K562 (cell line): ENCODE results near the gene LGALS3. TPM values are rescaled to one million over a fixed set of nuclear protein-coding genes. Genes with fewer than 3 reads are reported as not detected.

Experiments
- ATAC-seq: fragments of 200-7000 bp; cut with Tn5 transposase; 3 replicates; pipeline ENCODE4 v1.9.1; 2020; ENCODE audit warnings: moderate library complexity
- BruUV-seq: library from RNA; stranded (reverse); fragments of 400-500 nt; replicated peaks from 2 replicates; lab custom pipeline; 2021; lab: Mats Ljungman, UMichigan
- CTCF ChIA-PET: fragments of 300-600 bp; formaldehyde crosslinking; extraction: SDS; loops from one replicate; lab custom pipeline; 2021; ENCODE audit warnings: low intra/inter-chr PET ratio; lab: Yijun Ruan, JAX
- POLR2A ChIA-PET: fragments of 300-600, 350-650 bp; sonication (Branson Sonifier 250); formaldehyde crosslinking; extraction: SDS; loops from one replicate; lab custom pipeline; 2021; ENCODE audit warnings: antibody characterized with exemption, inconsistent platforms; lab: Yijun Ruan, JAX
- DNase-seq, 4 experiments: peaks; one replicate each; pipeline versions ENCODE4 v3.0.0 to v3.0.0-alpha.2; 2011 to 2018; ENCODE audit warnings: low spot score in 3 of 4, mixed read lengths in 3 of 4; ENCODE audit errors: extremely low read depth in 1 of 4
- FAIRE-seq: peaks from 2 replicates; lab custom pipeline; 2011; peaks lifted over from hg19 to GRCh38; lab: Jason Lieb, UNC
- H2AFZ ChIP-seq: 2 replicates; pipeline ENCODE4 v1.6.0; 2011; ENCODE audit warnings: low read depth, low read length, control low read depth, inconsistent platforms
- H3K27ac ChIP-seq: fragments of 200-600 bp; 3 replicates; pipeline ENCODE4 v1.8.0; 2011; ENCODE audit warnings: low read depth, mild to moderate bottlenecking, control low read depth, inconsistent platforms, low read length, moderate library complexity, mixed read lengths; ENCODE audit errors: extremely low read depth
- H3K27me3 ChIP-seq, 2 experiments: fragments of 300-600 bp in 1 of 2; 2 replicates in 1 of 2; 3 replicates in 1 of 2; pipeline versions ENCODE4 v1.6.0 to v1.8.0; 2011; ENCODE audit warnings: inconsistent platforms in 2 of 2, low read length in 2 of 2, mild to moderate bottlenecking in 1 of 2, mixed read lengths in 1 of 2, moderate library complexity in 1 of 2; ENCODE audit not compliant: control insufficient read depth in 2 of 2, insufficient read depth in 2 of 2
- H3K36me3 ChIP-seq: fragments of 300-600 bp; 3 replicates; pipeline ENCODE4 v1.8.0; 2011; ENCODE audit warnings: mild to moderate bottlenecking, low read length, inconsistent platforms; ENCODE audit not compliant: control insufficient read depth, insufficient read depth
- H3K4me1 ChIP-seq, 2 experiments: fragments of 200-600 bp in 1 of 2; replicated peaks in 1 of 2; 2 replicates in 1 of 2; 3 replicates in 1 of 2; pipeline versions ENCODE4 v1.5.1 to v1.8.0; 2011; ENCODE audit warnings: inconsistent platforms in 2 of 2, low read length in 2 of 2, mild to moderate bottlenecking in 1 of 2, mixed read lengths in 1 of 2, moderate library complexity in 1 of 2; ENCODE audit not compliant: control insufficient read depth in 2 of 2, insufficient read depth in 2 of 2
- H3K4me2 ChIP-seq: 2 replicates; pipeline ENCODE4 v1.6.1; 2011; ENCODE audit warnings: low read length, control low read depth, inconsistent platforms, mixed read lengths; ENCODE audit not compliant: insufficient read depth
- H3K4me3 ChIP-seq: fragments of 200-600 bp; sonication (generic), shearing (Covaris generic); 2 replicates; pipeline ENCODE4 v1.5.1; 2016; ENCODE audit warnings: control low read depth, inconsistent platforms
- H3K79me2 ChIP-seq: fragments of 200-600 bp; 3 replicates; pipeline ENCODE4 v1.8.0; 2011; ENCODE audit warnings: low read length, inconsistent platforms; ENCODE audit not compliant: control insufficient read depth, insufficient read depth
- H3K9ac ChIP-seq, 2 experiments: 2 replicates each; pipeline versions ENCODE4 v1.6.0 to v1.6.1; 2011; ENCODE audit warnings: low read depth in 2 of 2, low read length in 2 of 2, control low read depth in 1 of 2, inconsistent platforms in 1 of 2, mild to moderate bottlenecking in 1 of 2, mixed read lengths in 1 of 2; ENCODE audit not compliant: insufficient read depth in 1 of 2
- H3K9me1 ChIP-seq: one replicate; pipeline ENCODE4 v1.6.0; 2011; ENCODE audit warnings: inconsistent platforms, mild to moderate bottlenecking, low read length, moderate library complexity; ENCODE audit not compliant: control insufficient read depth, insufficient read depth
- H3K9me3 ChIP-seq: replicated peaks from 2 replicates; pipeline ENCODE4 v1.5.1; 2011; ENCODE audit warnings: low read depth, low read length, inconsistent platforms; ENCODE audit not compliant: control insufficient read depth, insufficient read depth
- H4K20me1 ChIP-seq: replicated peaks from 2 replicates; pipeline ENCODE4 v1.6.1; 2011; ENCODE audit warnings: low read length, inconsistent platforms, mixed read lengths; ENCODE audit not compliant: control insufficient read depth, insufficient read depth
- CC2D1A ChIP-seq: fragments of 450-650 bp; IDR thresholded peaks from 2 replicates; pipeline ENCODE4 v1.6.1; 2017; ENCODE audit warnings: mild to moderate bottlenecking
- CREB1 ChIP-seq, 2 experiments: sonication (generic) in 1 of 2; formaldehyde crosslinking in 1 of 2; IDR thresholded peaks; 2 replicates each; pipeline versions ENCODE4 v1.6.1 to v1.8.0; 2012 to 2022; ENCODE audit warnings: inconsistent platforms in 1 of 2, mild to moderate bottlenecking in 1 of 2, missing genetic modification reagents in 1 of 2, moderate library complexity in 1 of 2
- ELF1 ChIP-seq: fragments of 200-800 bp; sonication (Bioruptor generic); IDR thresholded peaks from 2 replicates; pipeline ENCODE4 v1.6.1; 2016; ENCODE audit warnings: missing genetic modification characterization, missing compliant biosample characterization
- ID3 ChIP-seq, 2 experiments: fragments of 250-450 bp in 1 of 2; fragments of 450-650 bp in 1 of 2; sonication (Bioruptor Pico) in 1 of 2; IDR thresholded peaks; 2 replicates each; pipeline versions ENCODE4 v1.6.1 to v1.8.0; 2016 to 2021; ENCODE audit warnings: mild to moderate bottlenecking in 2 of 2, moderate library complexity in 2 of 2, missing compliant biosample characterization in 1 of 2, missing genetic modification characterization in 1 of 2
- PRPF4 ChIP-seq: fragments of 200-400 bp; formaldehyde crosslinking; IDR thresholded peaks from one replicate; pipeline ENCODE4 v1.6.1; 2017; ENCODE audit warnings: low read length, low read depth, mild to moderate bottlenecking; ENCODE audit not compliant: insufficient read depth, poor library complexity, severe bottlenecking
- SMC3 ChIP-seq: conservative IDR thresholded peaks from 2 replicates; pipeline ENCODE4 v1.6.1; 2011; ENCODE audit warnings: low read depth, low read length, improper control_type of control experiment; ENCODE audit not compliant: insufficient read depth
- TAF1 ChIP-seq: IDR thresholded peaks from 2 replicates; pipeline ENCODE4 v1.6.1; 2011; ENCODE audit warnings: mild to moderate bottlenecking, low read length, moderate library complexity; ENCODE audit not compliant: insufficient read depth, control insufficient read depth, severe bottlenecking; ENCODE audit errors: extremely low read depth
- WGBS: fragments of 100-300 bp; shearing (Covaris generic); methylation state at CpG from one replicate; pipeline ENCODE4 v1.1.6; 2016; ENCODE audit warnings: low coverage, mixed read lengths; ENCODE audit not compliant: insufficient coverage; ENCODE audit errors: missing lambda C conversion rate; 5-methylcytosine and 5-hydroxymethylcytosine counted together
- in situ Hi-C: fragments of 300-500 bp; cut with MboI; formaldehyde crosslinking; loops from 4 replicates; pipeline ENCODE4 v1.15.0; 2018; ENCODE audit warnings: inconsistent platforms, mixed read lengths
- intact Hi-C: fragments of 100-400 bp; cut with micrococcal nuclease; formaldehyde crosslinking; loops from 2 replicates; pipeline ENCODE4 v1.14.2; 2022
- polyA plus RNA-seq, 8 experiments: library from polyadenylated mRNA; depleted of rRNA in 4 of 8; stranded (reverse) in 5 of 8; unstranded in 3 of 8; fragments of >200 nt; fragmentation: Nextera tagmentation in 2 of 8; fragmentation: Illumina TruSeq in 1 of 8; extraction: Ambion mirVana in 2 of 8; extraction: Trizol in 1 of 8; gene quantifications; 2 replicates each; pipeline versions ENCODE4 v1.2.1 to v1.2.3, GENCODE V29; 2011 to 2014; ENCODE audit warnings: inconsistent platforms in 1 of 8, missing spikeins in 1 of 8
- total RNA-seq, 7 experiments: library from RNA; depleted of rRNA in 6 of 7; stranded (reverse); fragments of >200 nt in 6 of 7; fragmentation: Illumina TruSeq in 2 of 7; extraction: Trizol in 2 of 7; gene quantifications; 2 replicates each; pipeline versions ENCODE4 v1.2.1 to v1.2.3, GENCODE V29; 2011 to 2021; ENCODE audit warnings: low replicate concordance in 1 of 7

Gene LGALS3
- total and polyA plus RNA-seq, 9 of the 15 experiments (the other 6 are each of a cell fraction or from before 2014, with no cell fraction given) = 0.04 to 1.9 (median 1.1) TPM

- ATAC-seq = no peak
- FAIRE-seq = no peak
- no TSS peak for BruUV-seq
- Histone ChIP-seq H3K27me3 (no peaks in the 10 kb centered on the region), H3K9ac (peak overlapping the region in 1 of 2 experiments; percentile 81; a peak in 1 of 4 replicates), H3K79me2 (no peaks in the 10 kb centered on the region), H2AFZ (peak overlapping the region; percentile 55; the same call in 1 of the 2 replicates), H3K36me3 (no peaks in the 10 kb centered on the region), H3K9me3 (no peaks in the 10 kb centered on the region), H3K4me3 (no peak overlapping the region), H4K20me1 (no peaks in the 10 kb centered on the region), H3K9me1 (no peaks in the 10 kb centered on the region), H3K27ac (no peak overlapping the region), H3K4me1 (peaks cover 9 to 28% of the 10 kb centered on the region in 2 experiments), H3K4me2 (no peak overlapping the region)
- 35% methylated on average over 2 of the region's 3 CpGs for WGBS
- no peak for TF ChIP-seq CC2D1A
- no peak for TF ChIP-seq ELF1 (tag)
- no peak for TF ChIP-seq TAF1
- no peak for TF ChIP-seq ID3 (CRISPR knock-in tag; IDR thresholded peaks at IDR 0.05)
- TF ChIP-seq ID3 (tag; IDR thresholded peaks at IDR 0.05) = no peak
- TF ChIP-seq SMC3 = no peak
- TF ChIP-seq PRPF4 = no peak
- no peak for TF ChIP-seq CREB1 (IDR thresholded peaks at IDR 0.05)
- no peak for TF ChIP-seq CREB1 (CRISPR knock-in tag; IDR thresholded peaks at IDR 0.05)
- CTCF ChIA-PET = no interaction called here
- DNase-seq = no peak
- POLR2A ChIA-PET = no interaction called here
- intact Hi-C loops (no loop called here), in situ Hi-C loops (no loop called here)
Measured at GRCh38 chr14:55115460-55115859, 13.6 kb upstream of the LGALS3 start.
